CD4-positive, alpha-beta T cell treated with Interleukin-4 for 1 hour (primary cell): ENCODE results near the gene MAP4K5.
"Not testable (repeated sequence)": the region's sequence is repeated elsewhere in the genome, so short reads cannot be mapped to it uniquely, and the experiment has no call there.

Experiments used
- DNase-seq, 2 donors: peaks; one replicate each; pipeline ENCODE4 v3.0.0-alpha.2; 2020 to 2022

Gene MAP4K5

DNA sequence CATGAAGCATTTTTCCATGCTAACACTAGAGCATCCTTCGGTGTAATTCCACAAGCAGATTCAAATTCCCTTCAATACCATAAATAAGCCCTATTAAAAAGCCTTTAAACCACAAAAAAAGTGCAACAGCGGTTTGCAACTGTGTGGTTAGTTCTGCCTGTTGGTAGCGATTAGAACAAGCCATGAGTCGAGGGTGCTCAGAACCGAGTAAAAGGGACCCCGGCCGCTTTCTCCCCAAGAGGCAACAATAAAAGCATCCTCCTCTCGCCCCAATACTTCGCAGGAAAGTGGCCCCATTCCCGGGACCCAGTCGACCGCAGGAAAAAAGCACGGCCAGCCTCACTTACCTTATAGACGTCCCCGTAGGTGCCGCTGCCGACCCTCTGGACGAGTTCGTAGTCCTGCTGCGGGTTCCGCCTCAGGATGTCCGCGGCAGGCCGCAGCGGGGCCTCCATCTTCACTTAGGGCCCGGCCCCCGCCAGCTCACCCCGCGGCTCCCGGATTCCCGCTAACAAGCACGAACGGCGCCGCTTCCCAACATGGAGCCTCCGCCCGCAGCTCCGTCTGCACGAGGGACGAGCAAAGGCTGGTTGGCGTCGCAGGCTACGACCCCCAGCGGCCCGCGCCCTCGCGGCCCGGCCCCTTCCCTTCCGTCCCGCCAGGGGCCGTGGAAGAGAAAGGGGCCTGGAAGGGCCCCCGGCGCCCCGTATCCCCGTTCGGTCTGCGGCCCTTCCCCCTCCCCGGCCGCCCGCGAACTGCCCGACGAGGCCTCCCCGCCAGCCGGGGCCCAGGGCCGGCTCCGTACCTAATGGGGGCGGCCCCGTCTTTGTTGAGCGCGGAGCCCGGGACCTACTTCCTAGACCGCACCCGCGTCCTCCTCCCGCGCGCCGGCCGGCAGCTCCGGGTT is 521 bp downstream of the MAP4K5 start:
- DNase-seq = peak; percentile 17 to 34

DNA sequence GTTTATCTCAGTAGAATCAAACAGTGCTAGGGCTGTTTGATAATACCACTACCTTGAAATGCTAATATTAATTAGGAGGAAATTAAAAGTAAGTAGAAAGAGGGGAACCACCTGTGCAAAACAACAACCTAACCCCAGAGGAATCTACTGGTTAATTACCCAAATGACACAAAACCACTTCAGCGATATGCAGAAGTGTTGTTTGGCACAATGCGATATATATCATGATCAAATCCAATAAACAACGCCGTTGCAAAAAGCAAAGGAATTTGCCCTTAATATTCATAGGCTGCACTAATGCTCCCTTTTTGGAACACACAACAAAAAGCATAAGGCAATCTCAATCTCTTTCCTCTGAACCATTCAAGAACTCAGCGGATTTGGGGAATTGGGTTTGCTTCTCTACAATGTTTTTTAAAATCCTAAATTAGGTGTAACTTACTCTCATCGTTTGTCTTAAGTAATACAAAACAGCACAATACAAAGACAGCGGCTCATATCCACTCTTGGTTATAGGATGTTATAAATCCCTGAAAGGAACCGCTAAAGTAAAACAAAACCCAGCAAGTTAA is 1.5 kb downstream of the MAP4K5 start:
- DNase-seq = no peak

DNA sequence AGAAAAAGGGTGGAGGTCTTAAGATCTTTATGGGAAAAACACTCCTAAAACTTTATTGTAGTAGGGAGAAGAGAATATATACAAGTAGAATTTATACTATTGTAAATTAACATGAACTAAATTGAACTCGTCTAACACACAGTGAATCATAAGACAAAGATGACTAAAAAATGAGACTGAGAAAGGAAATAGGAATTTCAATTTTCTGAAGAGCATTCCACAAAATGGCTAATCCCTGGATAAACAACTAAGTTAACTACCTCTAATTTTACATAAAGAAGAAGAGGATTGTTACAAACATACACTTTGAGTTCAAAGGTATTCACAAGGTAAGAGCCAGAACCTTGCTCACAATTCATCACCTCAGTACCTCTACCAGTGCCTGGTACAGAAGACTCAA is 2.0 kb downstream of the MAP4K5 start:
- no peak for DNase-seq

DNA sequence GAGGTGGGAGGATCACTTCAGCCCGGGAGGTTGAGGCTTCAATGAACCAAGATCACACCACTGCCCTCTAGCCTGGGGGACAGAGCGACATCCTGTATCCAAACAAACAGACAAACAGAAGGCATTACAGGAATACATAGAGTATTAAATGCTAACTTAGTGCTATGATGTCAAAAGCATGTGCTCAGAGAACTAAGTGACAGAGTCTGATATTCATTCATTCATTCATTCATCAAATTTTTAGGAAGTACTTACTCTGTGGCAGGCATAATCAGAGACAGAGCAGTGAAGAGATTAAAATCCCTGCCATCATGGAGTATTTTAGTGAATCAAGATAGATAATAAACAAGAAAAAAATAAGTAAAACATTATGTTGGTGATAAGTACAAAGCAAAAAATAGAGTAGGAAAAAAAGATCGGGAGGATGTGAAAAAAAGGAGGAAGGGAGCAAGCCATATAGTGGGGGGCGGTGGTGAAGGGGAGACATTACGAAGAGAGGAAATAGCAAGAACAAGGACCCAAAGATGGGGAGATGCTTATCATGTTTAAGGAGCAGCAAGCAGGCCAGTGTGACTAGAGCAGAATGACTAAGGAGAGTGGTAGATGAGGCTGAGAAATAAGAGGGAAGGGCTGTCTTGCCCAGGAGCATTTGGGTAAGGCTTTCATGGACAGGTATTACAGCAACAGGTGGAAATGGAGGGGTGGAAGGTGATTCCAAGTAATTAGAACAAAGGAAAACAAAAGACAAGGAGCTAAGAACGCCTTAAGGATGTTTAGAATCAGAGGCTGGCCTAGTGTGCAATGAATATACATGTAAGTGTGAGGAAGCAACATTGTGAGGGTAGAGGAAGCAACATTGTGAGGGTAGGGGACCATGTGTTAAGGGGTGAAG is 2.8 kb downstream of the MAP4K5 start:
- no peak for DNase-seq

DNA sequence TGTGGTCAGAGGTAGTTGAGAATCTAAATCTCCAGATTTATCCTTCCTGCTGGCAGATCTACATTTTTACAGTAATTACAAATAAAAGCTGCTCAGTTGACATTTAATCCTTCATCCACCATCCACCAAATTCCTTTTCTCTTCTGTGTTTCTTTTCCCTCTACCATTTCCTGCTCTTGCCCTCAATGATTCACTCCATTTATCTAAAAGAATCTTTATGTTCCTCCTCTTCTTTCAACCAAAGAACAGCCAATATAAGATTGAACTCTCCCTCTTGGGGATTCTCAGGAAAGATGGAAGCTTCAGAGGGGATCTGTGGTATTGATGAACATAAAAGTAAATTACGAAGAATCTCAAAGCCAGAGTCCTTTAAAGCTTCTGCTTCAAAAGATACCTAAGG is 4.4 kb downstream of the MAP4K5 start:
- no peak for DNase-seq

DNA sequence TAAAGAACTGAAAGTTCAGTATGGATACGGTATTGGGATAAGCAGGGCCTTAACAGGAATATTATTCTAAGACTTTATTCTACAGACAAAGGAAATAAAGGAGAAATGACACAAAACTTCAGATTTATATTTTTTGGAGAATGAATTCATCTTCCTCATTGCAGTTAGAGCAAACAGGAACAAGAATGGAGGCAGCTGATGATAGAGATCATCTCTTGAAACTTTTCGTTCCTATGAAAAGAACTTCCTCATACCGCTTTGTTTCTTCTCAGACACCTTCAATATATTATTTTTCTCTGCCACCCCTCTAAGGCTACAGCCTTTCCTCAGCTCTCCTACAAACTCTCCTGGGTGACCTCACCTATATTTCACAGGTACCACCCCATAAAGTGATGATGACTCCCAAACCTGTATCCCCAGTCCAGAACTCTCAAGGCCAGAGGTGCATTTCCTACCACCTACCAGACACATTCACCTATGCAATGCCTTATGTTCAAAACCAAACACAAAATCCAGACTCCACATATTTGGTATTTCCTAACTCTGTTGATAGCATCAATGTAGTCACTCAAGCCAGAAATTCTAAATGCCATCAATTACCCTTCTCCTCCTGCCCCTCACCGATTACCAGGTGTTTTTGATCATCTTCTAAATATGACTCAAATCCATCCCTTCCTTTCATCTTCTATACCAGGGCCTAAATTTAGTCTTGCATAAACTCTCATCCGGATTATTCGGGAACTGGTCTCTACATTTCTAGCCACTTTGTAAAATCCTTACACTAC is 7.4 kb downstream of the MAP4K5 start:
- no peak for DNase-seq

DNA sequence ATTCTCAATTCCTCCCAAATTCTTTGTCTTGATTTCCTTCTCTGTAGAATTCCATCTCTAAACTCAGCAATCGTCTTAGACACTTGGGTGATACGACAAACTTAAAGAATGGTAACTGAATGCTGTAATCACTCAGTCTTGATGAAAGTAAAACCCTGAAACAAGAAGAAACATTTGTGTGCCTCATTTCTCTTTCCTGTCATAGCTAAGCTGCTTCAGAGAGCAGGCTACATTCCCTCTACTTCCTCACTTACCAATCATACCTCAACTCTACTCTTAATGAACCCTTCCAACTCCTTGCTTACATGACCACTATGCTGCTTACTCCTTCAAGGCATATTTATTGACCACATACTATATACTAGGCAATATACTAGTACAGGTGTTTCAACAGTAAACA is 8.3 kb downstream of the MAP4K5 start:
- DNase-seq = no peak

DNA sequence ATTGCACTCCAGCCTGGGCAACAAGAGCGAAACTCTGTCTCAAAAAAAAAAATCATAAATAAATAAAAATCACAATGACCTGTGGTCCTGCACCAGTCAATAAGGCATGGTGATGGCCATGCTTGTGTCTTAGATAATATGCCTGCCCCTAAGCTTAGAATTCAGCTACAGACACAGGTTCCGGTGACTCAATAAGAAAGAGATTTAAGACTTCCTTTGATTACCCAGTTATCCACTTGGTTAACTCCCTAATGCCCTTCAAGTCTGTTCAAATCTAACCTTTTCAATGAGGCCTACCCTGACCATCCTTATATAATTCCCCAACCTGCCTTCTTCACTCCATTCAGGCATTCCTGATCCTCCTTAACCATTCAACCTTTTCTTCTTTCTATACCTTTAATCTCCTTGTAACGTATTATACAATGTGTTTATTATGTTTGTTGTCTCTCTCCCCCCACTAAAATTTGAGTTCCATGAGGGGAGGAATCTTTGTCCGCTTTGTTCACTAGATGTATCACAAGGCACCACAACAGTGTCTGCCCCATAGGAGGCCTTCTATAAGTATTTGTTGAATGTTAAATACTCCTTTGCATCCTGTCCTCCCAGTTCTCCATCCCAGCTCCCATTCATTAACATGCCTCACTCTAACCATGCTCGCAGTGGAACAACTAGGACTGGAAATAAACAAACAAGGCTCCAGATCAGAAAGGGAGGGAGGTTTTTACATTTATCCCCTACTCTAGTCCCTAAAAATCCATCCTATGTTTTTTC is 8.9 kb downstream of the MAP4K5 start:
- DNase-seq = no peak

DNA sequence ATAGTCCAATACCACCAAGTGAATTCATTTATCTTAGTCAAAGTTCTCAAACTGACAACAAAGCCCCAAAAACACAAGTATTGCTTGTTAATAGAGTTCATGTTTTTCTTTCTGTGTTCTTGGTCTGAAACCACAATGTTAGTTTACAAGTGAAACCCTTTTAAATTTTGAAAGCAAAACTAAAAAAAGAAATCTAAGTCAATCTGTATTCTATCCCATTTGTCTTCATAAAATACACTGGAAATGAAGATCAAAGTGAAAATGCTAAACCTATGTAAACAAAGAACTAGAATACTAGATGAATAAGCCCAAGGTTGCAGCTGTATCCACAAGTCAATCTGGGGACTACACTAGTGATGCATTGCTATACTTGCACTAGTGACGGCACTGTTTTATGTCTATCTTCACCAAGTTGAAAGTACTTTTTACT is 10.4 kb downstream of the MAP4K5 start:
- DNase-seq = peak in 1 of 2 donors; percentile 53

DNA sequence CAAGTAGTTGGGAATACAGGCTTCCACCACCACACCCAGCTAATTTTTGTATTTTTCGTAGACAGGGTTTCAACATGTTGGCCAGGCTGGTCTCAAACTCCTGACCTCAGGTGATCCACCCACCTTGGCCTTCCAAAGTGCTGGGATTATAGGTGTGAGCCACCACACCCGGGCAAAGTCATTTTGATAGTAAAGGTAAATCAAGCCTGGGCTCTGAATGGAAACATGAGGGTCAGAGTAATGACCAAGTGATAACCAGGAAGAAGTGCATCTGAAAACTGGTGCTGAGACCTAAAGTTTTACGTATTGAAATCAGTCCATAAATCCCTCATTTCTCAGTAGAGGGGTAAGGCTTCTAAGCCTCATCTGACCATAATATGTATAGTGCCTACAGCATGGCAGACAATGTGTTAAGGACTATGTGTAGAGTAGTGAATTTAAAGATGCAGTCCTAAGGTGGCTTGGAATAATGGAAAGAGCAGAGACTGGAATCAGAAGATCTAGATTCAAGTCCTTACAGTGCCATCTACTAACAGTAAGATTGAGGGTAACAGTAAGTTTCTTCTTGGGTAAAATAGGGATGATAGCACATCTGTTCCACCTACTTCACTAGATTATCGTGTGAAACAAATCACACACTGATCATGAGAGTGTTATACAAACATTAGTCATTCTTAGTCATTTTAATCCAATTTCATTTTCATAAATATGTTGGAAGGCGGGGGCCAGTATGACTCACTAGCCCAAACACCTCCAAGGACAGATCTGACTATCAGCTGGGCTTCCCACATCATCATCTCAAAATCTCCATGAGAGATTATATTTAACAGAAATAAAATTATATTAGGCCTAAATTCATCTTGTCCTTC is 11.2 kb downstream of the MAP4K5 start:
- peak in 1 of 2 donors; percentile 44 for DNase-seq

DNA sequence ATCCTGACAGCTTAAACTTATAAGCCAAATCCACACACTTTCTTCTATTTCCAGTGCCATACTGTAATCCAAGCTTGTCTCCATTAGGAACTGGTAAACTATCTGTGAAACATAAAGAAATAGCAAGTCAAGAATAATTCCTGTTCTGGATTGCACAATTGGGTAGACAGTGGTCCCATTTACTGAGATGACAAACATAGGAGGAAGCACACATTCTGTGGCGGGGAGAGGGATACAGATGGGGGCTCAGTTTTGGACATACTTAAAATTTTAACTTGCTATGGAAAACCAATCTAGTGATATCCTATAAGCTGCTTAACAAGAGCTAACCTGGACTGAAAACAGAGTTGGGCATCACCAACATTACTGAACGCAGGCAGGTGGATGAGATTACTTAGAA is 16.3 kb downstream of the MAP4K5 start:
- no peak for DNase-seq

DNA sequence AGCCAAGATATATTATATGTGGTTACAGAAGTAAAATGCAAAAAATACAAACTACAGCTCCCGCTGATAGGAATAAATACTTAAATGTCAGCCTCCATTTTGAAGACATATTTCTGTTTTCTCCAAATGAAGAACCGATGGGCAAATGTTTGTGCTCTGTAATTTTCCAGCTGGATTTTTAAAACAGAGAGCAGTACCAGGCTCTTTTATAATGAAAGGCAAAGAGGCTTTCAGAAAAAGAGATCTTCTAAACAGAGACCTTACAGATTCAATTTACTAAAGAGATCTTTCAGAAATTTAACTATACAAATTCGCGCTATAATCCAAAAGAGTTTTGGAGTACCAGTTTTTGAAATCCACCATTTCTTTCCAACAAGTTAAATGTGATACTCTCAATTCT is 19.9 kb downstream of the MAP4K5 start:
- no peak for DNase-seq

DNA sequence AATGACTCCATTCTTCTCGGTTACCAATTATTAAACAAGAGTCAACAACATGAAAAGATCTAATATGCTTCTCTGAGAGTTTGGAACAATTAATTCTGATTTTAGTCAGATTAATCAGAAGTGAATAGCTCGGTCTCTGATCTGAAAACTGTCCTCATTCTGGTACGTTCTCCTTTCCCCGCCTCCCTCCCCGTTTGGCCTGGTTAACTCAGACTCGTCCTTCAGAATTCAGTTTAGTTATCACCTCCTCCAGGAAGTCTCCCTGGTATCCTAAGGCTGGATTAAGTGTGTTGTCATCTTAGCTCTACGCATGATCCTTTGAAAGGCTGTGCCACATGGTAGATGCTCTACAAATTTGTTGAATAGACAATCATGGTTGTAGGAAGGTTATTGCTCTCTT is 22.2 kb downstream of the MAP4K5 start:
- DNase-seq = no peak

DNA sequence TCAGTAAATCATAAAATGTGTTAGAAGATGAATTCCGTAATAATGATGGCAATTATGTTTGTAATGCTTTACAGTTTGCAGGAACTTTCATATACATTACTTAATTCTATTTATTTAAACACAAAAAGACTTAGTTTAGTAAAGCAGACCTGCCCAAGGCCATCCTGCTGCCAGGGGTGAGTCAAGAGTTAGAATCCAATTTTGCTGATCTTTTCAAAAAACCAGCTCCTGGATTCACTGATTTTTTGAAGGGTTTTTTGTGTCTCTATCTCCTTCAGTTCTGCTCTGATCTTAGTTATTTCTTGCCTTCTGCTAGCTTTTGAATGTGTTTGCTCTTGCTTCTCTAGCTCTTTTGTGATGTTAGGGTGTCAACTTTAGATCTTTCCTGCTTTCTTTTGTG is 25.3 kb downstream of the MAP4K5 start:
- DNase-seq = not testable (repeated sequence)

DNA sequence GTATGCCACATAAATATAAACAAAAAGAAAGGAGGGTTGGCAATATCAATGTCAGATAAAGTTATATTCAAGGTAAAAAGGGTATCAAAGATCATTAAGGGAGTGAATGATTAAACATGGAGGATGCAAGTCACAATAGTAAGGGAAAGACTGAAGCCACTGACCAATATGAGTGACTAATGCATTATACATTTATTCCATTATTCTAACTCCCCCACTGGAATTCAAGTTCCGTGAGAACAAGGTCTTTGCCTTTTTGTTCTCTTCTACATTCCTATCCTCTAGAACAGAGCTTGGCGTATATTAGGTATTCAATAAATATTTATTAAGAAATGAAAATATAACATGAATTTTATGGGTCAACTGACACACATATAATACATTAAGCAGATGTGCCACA is 30.7 kb downstream of the MAP4K5 start:
- DNase-seq = no peak

DNA sequence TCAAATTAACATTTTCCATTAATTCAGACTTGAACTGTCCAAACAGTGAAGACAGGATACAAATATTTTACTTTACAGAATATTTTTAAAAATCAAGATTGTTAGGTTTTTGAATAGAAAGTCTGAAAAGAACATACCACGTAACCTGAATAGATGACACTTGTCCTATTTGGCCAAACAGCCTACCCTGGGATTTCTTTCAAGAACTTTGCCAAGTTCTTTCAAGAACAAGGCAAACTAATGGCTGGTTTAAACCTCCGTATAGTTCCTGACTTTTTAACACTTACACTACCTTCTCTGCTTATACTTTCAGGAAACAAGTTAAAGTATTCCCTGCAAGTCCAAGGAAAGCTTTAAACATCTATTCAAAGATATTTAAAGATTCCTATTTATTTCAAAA is 35.0 kb downstream of the MAP4K5 start:
- DNase-seq = no peak

DNA sequence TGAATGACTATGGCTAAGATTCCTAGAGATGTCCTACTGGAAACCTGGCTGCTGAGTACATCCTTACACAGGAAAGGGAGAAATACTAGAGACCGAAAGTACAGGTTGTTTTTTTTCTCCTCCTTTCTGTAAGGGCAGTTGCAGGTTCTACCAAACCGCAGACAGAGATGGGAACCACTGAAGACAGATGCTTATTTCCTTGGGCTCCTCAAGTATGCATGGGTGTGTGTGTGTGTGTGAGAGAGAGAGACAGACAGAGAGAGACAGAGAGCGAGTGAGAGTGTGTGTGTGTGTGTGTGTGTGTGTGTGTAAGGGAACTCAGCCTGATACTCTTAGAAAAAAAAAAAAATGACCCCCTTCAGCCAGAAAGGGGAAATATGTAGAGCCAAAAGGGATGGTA is 42.5 kb downstream of the MAP4K5 start:
- no peak for DNase-seq

DNA sequence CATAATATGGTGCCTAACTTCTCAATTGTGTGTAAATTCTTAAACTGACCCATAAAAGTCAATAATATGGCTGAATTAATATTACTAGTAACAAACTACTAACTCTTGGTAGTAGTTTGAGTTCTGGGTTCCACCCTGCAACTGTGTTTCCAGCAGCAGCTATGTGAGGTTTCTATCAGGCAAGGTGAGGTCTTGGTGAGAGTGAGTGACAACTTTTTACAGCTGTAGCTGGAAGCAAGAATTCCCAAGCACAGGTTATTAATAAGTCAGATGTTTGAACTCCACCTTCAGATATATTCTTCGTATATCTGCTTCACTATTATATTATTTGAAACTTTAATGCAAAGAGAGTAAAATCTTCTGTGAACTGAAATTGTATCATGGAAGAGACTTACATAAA is 43.8 kb downstream of the MAP4K5 start:
- no peak for DNase-seq

DNA sequence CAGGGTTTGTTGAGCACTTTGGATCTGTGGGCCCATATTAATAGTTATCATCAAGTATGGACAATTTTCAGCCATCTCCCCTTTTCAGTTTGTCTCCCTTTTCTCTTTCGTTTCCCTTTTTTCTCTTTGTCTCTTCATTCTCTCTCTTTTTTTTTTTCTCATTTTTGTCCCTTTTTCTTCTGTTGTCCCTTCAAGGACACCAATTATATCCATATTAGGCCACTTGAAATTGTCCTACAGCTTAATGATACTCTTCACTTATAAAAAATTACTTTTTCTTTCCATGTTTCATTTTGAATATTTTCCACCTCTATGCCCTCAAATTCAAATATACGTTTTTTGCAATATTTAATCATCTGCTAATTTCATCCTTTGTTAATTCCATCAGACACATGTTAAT is 53.3 kb downstream of the MAP4K5 start:
- no peak for DNase-seq

DNA sequence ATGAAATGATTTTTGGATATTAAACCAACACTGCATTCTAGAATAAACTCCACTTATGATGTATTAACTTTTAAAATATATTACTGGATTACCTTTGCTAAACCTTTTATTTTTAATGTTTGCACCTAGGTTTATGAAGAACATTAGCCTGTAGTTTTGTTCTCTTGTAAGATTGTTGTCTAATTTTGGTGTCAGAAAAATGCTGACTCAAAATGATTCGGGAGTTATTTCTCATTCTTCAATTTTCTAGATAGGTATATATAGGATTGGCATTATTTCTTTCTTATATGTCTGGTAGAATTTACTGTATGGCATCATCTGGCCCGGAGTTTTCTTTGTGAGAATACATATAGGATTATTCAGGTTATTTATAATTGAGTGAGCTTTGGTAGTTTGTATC is 54.6 kb downstream of the MAP4K5 start:
- DNase-seq = no peak

DNA sequence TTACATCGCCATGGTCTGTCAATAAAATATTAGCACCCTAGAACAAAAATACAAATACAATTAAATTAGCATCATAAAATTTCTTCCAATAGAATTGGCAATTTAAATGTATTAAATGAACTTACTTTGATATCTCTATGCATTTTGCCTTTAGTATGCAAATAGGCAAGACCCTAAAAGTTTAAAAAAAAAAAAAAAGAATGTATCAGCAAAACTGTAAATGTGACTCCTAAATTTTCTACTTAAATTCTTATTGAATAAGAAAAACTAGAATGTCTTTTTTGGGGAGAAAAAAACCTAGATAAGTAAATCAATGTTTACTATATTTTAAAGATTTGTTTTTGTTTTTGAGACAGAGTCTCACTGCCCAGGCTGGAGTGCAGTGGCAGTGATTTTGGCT is 56.2 kb downstream of the MAP4K5 start:
- no peak for DNase-seq
